HCT116 (cell line): ENCODE measurements around the gene OR1J2. TPM values are rescaled to one million over a fixed set of nuclear protein-coding genes. Genes with fewer than 3 reads are reported as not detected.

Experiments
- ATAC-seq: fragments of 200-7000 bp; cut with Tn5 transposase; 2 replicates; pipeline ENCODE4 v1.9.1; 2020; ENCODE audit warnings: mild to moderate bottlenecking, moderate library complexity
- BruUV-seq: library from RNA; stranded (reverse); fragments of 400-500 nt; replicated peaks from 2 replicates; lab custom pipeline; 2021; lab: Mats Ljungman, UMichigan
- CTCF ChIA-PET: fragments of 300-600 bp; sonication (Branson Sonifier 250); formaldehyde crosslinking; loops from one replicate; lab custom pipeline; 2021; ENCODE audit warnings: antibody characterized with exemption; lab: Charles Lee
- POLR2A ChIA-PET: fragments of 300-600, 350-600 bp; sonication (Branson Sonifier 250); formaldehyde crosslinking; loops from one replicate; lab custom pipeline; 2021; ENCODE audit warnings: antibody characterized with exemption; lab: Charles Lee
- RAD21 ChIA-PET, 2 experiments: fragments of 300-600 bp; sonication (Branson Sonifier 250); formaldehyde crosslinking; loops; one replicate each; lab custom pipeline; 2023; ENCODE audit warnings: low total read pairs in 2 of 2; ENCODE audit not compliant: uncharacterized antibody in 2 of 2, unreplicated experiment in 2 of 2, low non-redundant PET in 1 of 2; lab: Charles Lee
- DNase-seq: peaks from one replicate; pipeline ENCODE4 v3.0.0-alpha.2; 2010; ENCODE audit warnings: low read depth, low spot score
- H2AFZ ChIP-seq: fragments of 200-600 bp; shearing (Covaris generic), sonication (generic); 2 replicates; pipeline ENCODE4 v1.6.1; 2017; ENCODE audit warnings: low read depth, mixed run types, mixed read lengths, antibody characterized with exemption, low read length; ENCODE audit not compliant: poor library complexity, severe bottlenecking
- H3K27ac ChIP-seq: 2 replicates; pipeline ENCODE4 v1.5.1; 2012; ENCODE audit warnings: low read depth, low read length
- H3K27me3 ChIP-seq: fragments of 200-600 bp; sonication (generic); 2 replicates; pipeline ENCODE4 v1.6.1; 2016; ENCODE audit warnings: mixed run types, low read length, mixed read lengths; ENCODE audit not compliant: insufficient read depth
- H3K36me3 ChIP-seq, 2 experiments: fragments of 200-500 bp in 1 of 2; fragments of 200-600 bp in 1 of 2; sonication (Bioruptor generic) in 1 of 2; sonication (generic) in 1 of 2; 2 replicates each; pipeline versions ENCODE4 v1.5.1 to v1.6.1; 2014 to 2016; ENCODE audit warnings: low read length in 2 of 2, inconsistent platforms in 1 of 2, mixed read lengths in 1 of 2, mixed run types in 1 of 2; ENCODE audit not compliant: insufficient read depth in 2 of 2, control insufficient read depth in 1 of 2
- H3K4me1 ChIP-seq, 2 experiments: fragments of 200-600 bp in 1 of 2; sonication (generic) in 1 of 2; 2 replicates each; pipeline versions ENCODE4 v1.5.1 to v1.6.1; 2012 to 2017; ENCODE audit warnings: low read length in 2 of 2, inconsistent platforms in 1 of 2, mild to moderate bottlenecking in 1 of 2, mixed read lengths in 1 of 2, mixed run types in 1 of 2, moderate library complexity in 1 of 2; ENCODE audit not compliant: insufficient read depth in 2 of 2, control insufficient read depth in 1 of 2
- H3K4me2 ChIP-seq: fragments of 200-600 bp; sonication (generic); 2 replicates; pipeline ENCODE4 v1.6.1; 2017; ENCODE audit warnings: mixed run types, low read length, mixed read lengths
- H3K4me3 ChIP-seq, 2 experiments: fragments of 200-600 bp in 1 of 2; sonication (generic) in 1 of 2; replicated peaks in 1 of 2; 2 replicates each; pipeline ENCODE4 v1.5.1; 2011 to 2016; ENCODE audit warnings: low read length in 2 of 2, control low read depth in 1 of 2, low read depth in 1 of 2, mild to moderate bottlenecking in 1 of 2, mixed read lengths in 1 of 2, mixed run types in 1 of 2
- H3K79me2 ChIP-seq: fragments of 200-600 bp; sonication (generic); 2 replicates; pipeline ENCODE4 v1.6.1; 2017; ENCODE audit warnings: mild to moderate bottlenecking, mixed run types, low read length, moderate library complexity, mixed read lengths; ENCODE audit not compliant: insufficient read depth
- H3K9ac ChIP-seq: fragments of 200-600 bp; sonication (generic); 2 replicates; pipeline ENCODE4 v1.6.1; 2016; ENCODE audit warnings: low read length, mixed read lengths
- H3K9me2 ChIP-seq: fragments of 200-600 bp; sonication (generic), shearing (Covaris generic); 2 replicates; pipeline ENCODE4 v1.6.1; 2017; ENCODE audit warnings: mixed run types, mild to moderate bottlenecking, moderate library complexity; ENCODE audit not compliant: insufficient read depth
- H3K9me3 ChIP-seq, 2 experiments: fragments of 200-500 bp in 1 of 2; fragments of 200-600 bp in 1 of 2; sonication (Bioruptor generic) in 1 of 2; sonication (generic) in 1 of 2; 2 replicates each; pipeline ENCODE4 v1.6.1; 2014 to 2017; ENCODE audit warnings: low read length in 2 of 2, mixed read lengths in 2 of 2, inconsistent platforms in 1 of 2, low read depth in 1 of 2, mild to moderate bottlenecking in 1 of 2, mixed run types in 1 of 2, moderate library complexity in 1 of 2; ENCODE audit not compliant: control insufficient read depth in 1 of 2, insufficient read depth in 1 of 2
- H4K20me1 ChIP-seq: fragments of 200-600 bp; sonication (generic), shearing (Covaris generic); 2 replicates; pipeline ENCODE4 v1.6.1; 2017; ENCODE audit warnings: mixed run types, mild to moderate bottlenecking, moderate library complexity; ENCODE audit not compliant: insufficient read depth
- CEBPB ChIP-seq: IDR thresholded peaks from 2 replicates; pipeline ENCODE4 v1.6.1; 2012; ENCODE audit warnings: low read depth
- ELF1 ChIP-seq: IDR thresholded peaks from 2 replicates; pipeline ENCODE4 v1.6.1; 2012; ENCODE audit warnings: low read depth, borderline replicate concordance
- EZH2 ChIP-seq: fragments of 200-600 bp; sonication (generic); IDR thresholded peaks from 2 replicates; pipeline ENCODE4 v1.6.1; 2017; ENCODE audit warnings: antibody characterized with exemption, mixed run types
- JUND ChIP-seq: IDR thresholded peaks from 2 replicates; pipeline ENCODE4 v1.6.1; 2012
- POLR2AphosphoS5 ChIP-seq: IDR thresholded peaks from 2 replicates; pipeline ENCODE4 v1.6.1; 2011; ENCODE audit warnings: mild to moderate bottlenecking, low read depth, low read length, moderate library complexity
- RAD21 ChIP-seq: IDR thresholded peaks from 2 replicates; pipeline ENCODE4 v1.6.1; 2012; ENCODE audit warnings: low read depth, mild to moderate bottlenecking
- REST ChIP-seq: IDR thresholded peaks from 2 replicates; pipeline ENCODE4 v1.6.1; 2012; ENCODE audit warnings: low read depth
- SRF ChIP-seq: IDR thresholded peaks from 2 replicates; pipeline ENCODE4 v1.6.1; 2012; ENCODE audit warnings: low read depth
- TCF7L2 ChIP-seq: IDR thresholded peaks from 2 replicates; pipeline ENCODE4 v1.7.0; 2011; ENCODE audit warnings: borderline replicate concordance, inconsistent platforms; ENCODE audit not compliant: insufficient read depth, insufficient read length; ENCODE audit errors: extremely low read depth
- YY1 ChIP-seq: IDR thresholded peaks from 2 replicates; pipeline ENCODE4 v1.6.1; 2011; ENCODE audit warnings: low read length, low read depth, moderate library complexity, mild to moderate bottlenecking; ENCODE audit not compliant: insufficient replicate concordance; ENCODE audit errors: extremely low read depth
- ZBTB33 ChIP-seq: IDR thresholded peaks from 2 replicates; pipeline ENCODE4 v1.6.1; 2011; ENCODE audit warnings: mild to moderate bottlenecking, low read length, moderate library complexity; ENCODE audit not compliant: insufficient replicate concordance; ENCODE audit errors: extremely low read depth
- ZFX ChIP-seq: fragments of 450-650 bp; IDR thresholded peaks from 2 replicates; pipeline ENCODE4 v1.6.1; 2017
- ZNF274 ChIP-seq: fragments of 200-500 bp; sonication (Bioruptor generic); IDR thresholded peaks from 2 replicates; pipeline ENCODE4 v1.6.1; 2014; ENCODE audit warnings: mild to moderate bottlenecking, low read depth, low read length, inconsistent platforms
- intact Hi-C: fragments of 100-400 bp; cut with micrococcal nuclease; formaldehyde crosslinking; loops from 2 replicates; pipeline ENCODE4 v1.10.0; 2022
- total RNA-seq: library from RNA; stranded (reverse); gene quantifications from one replicate; pipeline ENCODE4 v1.2.1, GENCODE V29; 2021; ENCODE audit not compliant: unreplicated experiment

The OR1J2 gene
- total RNA-seq, 1 experiment from 2014 or later, result not detected

GRCh38 chr9:122468735-122469134 lies 41.9 kb upstream of the OR1J2 start (continued):
- no peak for TF ChIP-seq RAD21
- TF ChIP-seq CEBPB, result no peak
- no peak for TF ChIP-seq REST
- no peak for TF ChIP-seq TCF7L2
- TF ChIP-seq JUND, result no peak

- Histone ChIP-seq H3K4me2 (no peak overlapping the region), H3K9me2 (no peaks in the 10 kb centered on the region), H4K20me1 (no peaks in the 10 kb centered on the region), H3K9ac (no peak overlapping the region), H3K79me2 (no peaks in the 10 kb centered on the region), H2AFZ (no peak overlapping the region), H3K4me3 (no peak overlapping the region), H3K36me3 (no peaks in the 10 kb centered on the region), H3K27ac (no peak overlapping the region), H3K27me3 (0 out of 2 replicates have a peak, but pooled peaks cover 27% of the 10 kb centered on the region), H3K9me3 (no peaks in the 10 kb centered on the region), H3K4me1 (no peaks in the 10 kb centered on the region)
- ChIA-PET POLR2A (no interaction called here), RAD21 (no interaction called here), CTCF (interaction anchor here (0.9 to 2.2 kb wide), 2 partner anchors 24 to 336 kb away, joined by 3 to 7 read pairs; no protein-coding TSS in a partner anchor)
- no peak for ATAC-seq
- BruUV-seq, result no TSS peak
- no peak for DNase-seq
- intact Hi-C loops, result no loop called here
- TF ChIP-seq ZBTB33, result no peak
- TF ChIP-seq REST, result no peak
- TF ChIP-seq POLR2AphosphoS5, result no peak
- no peak for TF ChIP-seq ZFX
- TF ChIP-seq ZNF274, result no peak
- TF ChIP-seq ELF1, result no peak
- TF ChIP-seq TCF7L2, result no peak
- no peak for TF ChIP-seq YY1
- no peak for TF ChIP-seq EZH2
- no peak for TF ChIP-seq CEBPB
- TF ChIP-seq SRF, result no peak
These were observed 36.0 kb upstream of the OR1J2 start for GRCh38 chr9:122474561-122474960.
